G401.6 (cell line): ENCODE measurements around the gene THRAP3.

Experiments used
- FAIRE-seq: peaks from 2 replicates; lab custom pipeline; 2012; peaks lifted over from hg19 to GRCh38; lab: Jason Lieb, UNC

Gene THRAP3

DNA sequence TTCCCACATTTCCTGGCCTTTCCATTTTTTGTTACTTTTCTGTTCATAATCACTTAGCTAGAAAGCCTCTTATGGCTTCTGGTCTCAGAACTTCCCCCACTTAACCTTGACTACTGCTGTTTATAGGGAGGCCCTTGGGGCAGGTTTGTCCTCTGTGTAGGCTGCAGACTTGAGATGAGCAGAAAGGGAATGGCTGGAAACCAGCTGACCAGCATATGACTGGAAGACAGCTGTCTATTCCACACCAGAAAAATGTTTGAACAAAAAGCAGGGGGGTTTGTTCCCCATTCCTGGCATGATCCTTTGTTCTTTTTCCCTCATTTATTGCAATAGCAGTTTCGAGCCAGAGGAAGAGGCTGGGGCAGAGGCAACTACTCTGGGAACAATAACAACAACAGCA lies 77.0 kb downstream of the THRAP3 start:
- FAIRE-seq, result no peak

DNA sequence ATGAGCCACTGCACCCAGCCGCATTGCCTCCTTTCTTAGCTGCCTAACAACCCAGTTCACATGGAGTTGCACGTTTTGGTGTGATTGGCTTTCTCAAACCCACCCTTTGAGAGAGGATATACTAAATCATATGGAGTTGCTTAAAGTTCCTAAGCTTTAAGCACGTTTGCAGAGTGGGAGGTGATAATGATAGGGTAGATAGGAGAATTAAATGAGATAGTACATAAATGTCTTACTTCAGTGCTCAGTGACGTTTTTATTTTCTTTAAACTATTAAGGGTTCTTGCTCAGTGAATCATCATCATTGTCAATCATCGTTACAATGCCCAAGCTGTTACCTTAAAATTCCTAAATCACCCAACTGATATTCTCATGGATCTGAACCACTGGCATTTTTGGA lies 79.0 kb downstream of the THRAP3 start:
- no peak for FAIRE-seq

GRCh38 chr1:36303650-36304360 lies 79.6 kb downstream of the THRAP3 start:
- FAIRE-seq, result no peak

DNA sequence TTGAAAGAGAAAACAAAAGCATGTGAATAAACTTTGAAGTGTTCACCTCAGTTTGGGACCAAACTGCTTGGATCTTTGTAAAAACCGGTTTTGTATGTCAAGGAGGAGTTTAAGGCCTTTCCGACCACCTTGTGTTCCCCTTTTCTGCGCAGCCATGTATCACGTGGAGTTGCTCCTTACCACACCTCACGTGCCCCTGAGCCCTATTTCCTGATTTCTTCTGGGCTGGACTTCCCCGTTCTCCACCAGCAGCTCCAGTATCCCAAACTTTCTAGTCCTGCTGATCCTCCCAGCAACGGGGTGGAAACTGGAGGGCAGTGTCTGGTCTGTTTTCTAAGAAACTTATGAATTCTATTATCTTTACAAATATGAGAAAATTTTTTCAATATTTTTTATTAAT lies 80.3 kb downstream of the THRAP3 start:
- peak; percentile 61 for FAIRE-seq

DNA sequence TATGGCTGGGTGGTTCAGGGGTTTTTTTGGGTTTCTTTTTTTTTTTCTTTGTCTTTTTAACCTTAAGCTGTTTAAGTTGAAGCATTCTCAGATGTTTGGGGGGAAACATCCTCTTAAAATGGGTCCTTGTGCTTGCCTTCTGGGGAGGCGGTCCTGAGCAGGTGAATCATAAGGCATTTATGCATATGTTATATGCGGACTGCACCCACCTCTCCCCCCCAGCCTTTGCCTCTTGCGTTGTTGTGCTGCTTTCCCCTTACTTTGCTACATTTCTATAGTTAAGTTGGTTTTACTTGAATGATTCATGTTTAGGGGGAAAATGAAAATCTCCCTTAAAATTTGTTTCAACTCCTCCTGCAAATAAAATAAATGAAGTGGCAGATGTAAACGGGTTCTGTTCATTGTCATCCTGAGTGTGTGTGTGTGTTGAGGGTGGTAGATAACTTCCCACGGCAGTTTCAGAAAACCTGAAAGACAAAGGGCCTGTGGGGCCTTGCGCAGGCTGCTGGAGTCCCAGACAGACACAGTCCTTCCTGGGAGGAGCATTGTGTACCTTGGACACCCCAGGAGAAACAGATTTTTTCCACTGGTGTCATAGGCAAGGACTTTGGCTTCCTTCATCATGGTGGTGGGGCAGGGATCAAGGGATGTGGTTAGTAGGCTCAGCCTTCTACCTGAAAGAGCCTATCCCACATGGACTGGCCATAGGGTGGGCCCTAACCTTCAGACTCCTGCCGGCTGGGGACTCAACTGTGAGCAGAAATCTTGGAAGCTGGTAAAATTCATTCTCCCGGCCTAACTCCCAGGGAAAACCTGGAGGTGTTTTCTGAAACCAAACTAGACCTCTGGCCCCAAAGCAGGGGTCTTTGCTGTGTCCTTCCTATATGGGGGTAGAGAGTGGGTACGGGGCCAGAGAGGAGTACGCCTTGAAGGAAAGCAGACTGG lies 81.0 kb downstream of the THRAP3 start:
- no peak for FAIRE-seq

DNA sequence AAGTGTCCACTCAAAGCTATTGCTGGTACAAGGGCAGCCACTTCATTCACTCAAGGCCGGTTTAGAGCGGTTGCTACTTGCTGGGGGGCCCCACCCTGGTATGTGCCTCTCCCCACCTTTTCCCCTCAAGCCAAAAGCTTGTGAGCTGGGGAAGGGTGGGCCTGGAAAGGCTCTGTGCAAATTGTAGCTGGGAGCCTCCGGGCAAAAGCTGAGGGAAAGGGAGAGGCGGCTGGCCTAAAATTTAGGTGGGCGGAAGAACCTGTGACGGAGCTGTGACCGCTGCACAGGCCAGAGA lies 81.6 kb downstream of the THRAP3 start:
- FAIRE-seq, result no peak

DNA sequence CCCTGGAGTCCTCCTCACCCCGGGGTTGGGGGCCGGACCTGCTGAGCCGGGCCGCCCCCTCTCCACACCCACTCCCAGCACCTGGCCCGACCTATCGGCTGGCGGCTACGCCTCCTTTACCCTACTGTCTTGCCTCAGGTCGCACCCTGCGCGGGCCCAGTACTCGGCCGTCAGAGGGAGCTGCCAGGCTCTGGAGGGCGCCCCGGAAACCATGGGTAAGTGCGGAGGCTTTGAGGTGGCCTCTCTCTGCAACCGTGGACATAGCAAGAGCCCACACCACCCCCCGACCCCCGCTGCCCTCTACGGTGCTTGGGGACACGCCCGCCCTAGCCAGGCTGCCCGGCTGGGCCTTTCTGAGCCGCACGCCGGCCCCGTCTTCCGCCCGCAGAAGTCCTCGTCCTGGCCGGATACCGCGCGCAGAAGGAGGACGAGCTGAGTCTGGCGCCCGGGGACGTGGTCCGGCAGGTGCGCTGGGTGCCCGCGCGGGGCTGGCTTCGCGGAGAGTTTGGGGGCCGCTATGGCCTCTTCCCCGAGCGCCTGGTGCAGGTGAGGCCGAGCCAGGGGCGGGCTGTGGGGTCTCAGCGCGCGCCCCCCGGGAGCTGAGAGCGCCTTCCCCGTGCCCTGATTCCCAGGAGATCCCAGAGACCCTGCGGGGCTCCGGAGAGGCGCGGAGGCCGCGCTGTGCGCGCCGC lies 82.1 kb downstream of the THRAP3 start, which contains the start of gene SH3D21:
Gene SH3D21, plus strand, starts transcription at position 159 of the 692 bp plus-strand sequence. Its CDS starts 53 bp downstream, at position 212.
- FAIRE-seq, result no peak

GRCh38 chr1:36306902-36307456 lies 82.7 kb downstream of the THRAP3 start:
- no peak for FAIRE-seq

DNA sequence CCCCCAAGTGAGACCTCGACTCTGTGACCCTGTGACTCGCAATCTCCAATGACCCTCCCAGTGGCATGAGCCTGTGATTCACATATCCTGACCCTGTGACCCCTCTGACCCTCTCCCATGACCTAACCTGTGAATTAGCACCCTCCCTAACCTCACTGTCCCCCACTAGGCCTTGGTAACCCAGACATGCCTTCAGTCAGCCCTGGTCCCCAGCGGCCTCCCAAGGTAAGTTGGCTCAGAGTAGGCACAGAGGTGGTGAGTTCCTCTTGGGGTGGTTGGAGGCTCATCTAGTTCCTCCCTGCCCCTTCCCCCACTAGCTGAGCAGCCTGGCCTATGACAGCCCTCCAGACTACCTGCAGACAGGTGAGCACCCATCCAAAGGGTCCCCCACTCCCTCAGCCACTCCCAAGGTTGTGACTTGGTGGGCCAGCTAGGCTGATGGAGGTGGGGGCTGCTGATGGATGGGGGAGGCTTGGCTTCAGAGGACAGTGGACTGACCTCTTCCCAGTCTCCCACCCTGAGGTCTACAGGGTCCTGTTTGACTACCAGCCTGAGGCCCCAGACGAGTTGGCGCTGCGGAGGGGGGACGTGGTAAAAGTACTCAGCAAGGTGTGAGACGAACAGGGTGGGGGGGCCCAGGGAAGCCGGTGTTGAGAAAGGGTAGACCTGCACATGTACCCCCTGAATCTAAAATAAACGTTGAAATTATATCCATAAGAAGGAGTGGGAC lies 83.5 kb downstream of the THRAP3 start:
- FAIRE-seq, result no peak

DNA sequence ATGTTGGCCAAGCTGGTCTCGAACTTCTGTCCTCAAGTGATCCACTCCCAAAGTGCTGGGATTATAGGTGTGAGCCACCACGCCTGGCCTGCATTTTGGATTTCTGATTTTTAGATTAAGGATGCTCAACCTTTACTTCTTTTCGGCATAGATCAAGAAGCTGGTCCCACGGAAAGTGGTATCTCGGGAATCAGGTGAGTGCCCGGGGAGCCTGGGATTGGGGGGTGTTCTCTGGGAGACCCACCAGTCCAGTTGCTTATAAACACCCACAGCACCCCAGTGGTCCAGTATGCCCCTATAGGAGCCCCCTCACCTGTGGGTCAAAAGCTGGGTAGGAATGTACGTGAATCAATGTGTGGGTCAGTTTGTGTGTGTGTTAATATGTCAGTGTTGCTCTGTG lies 85.2 kb downstream of the THRAP3 start:
- no peak for FAIRE-seq

DNA sequence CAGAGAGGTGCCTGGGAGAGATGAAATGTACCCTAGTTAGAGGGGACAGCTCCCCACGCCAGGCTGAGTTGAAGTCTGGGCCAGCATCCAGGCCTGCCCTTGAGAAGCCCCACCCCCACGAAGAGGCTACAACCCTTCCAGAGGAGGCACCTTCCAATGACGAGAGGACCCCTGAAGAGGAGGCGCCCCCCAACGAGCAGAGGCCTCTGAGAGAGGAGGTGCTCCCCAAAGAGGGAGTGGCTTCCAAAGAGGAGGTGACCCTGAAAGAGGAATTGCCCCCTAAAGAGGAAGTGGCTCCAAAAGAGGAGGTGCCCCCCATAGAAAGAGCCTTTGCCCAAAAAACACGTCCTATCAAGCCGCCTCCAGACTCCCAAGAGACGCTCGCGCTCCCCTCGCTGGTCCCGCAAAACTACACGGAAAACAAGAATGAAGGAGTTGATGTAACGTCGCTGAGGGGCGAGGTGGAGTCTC lies 96.1 kb downstream of the THRAP3 start:
- FAIRE-seq, result no peak

- FAIRE-seq, result no peak
These were observed 96.5 kb downstream of the THRAP3 start for GRCh38 chr1:36320767-36321118.

GRCh38 chr1:36321119-36321951 lies 97.1 kb downstream of the THRAP3 start:
- FAIRE-seq, result no peak

GRCh38 chr1:36322041-36322785 lies 98.0 kb downstream of the THRAP3 start:
- no peak for FAIRE-seq

- no peak for FAIRE-seq
These were observed 98.8 kb downstream of the THRAP3 start for GRCh38 chr1:36322786-36323635.

GRCh38 chr1:36323636-36324352 lies 99.6 kb downstream of the THRAP3 start, which contains the start of gene EVA1B:
EVA1B (minus strand) TSS chr1:36323645; CDS start chr1:36323037, 608 bp downstream.
- FAIRE-seq, result no peak

DNA sequence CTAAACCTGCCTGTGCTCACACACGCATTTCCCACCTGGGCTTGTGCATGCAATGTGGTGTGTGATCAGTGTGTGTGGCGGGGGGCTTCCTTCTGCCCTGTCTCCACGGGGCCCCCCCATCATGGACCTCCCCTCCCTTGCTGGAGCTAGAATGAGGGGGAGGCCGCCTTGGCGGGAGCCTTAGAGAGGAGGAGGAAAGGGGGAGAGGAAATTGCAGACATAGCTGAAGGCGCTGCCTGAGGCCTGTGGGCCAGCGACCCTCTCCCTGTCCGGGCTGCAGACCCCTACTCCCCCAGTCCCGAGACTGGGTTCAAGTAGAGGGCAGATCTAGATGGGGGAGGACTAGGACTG lies 100.1 kb downstream of the THRAP3 start:
- FAIRE-seq, result no peak

DNA sequence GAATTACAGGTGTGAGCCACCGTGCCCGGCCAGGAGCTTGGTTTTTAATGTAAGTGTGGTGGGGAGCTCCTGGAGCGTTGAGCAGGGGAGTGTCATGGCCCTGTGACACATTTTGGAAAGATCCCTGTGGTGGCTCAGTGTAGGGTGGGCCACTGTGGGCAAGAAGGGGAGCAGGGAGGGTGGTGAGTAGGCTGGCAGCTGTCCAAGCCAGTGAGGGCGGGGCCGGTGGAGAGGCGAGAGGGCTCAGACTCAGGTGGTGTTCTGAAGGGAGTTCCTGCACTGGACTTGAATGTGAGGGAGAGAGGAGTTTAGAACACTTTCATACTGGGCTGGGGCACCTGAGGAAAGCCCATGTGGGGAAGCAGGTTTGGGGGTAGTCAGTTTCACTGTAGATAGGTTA lies 102.3 kb downstream of the THRAP3 start:
- no peak for FAIRE-seq
